ENCODE data around the gene MACROD2.
"Not testable (repeated sequence)": the region's sequence is repeated elsewhere in the genome, so short reads cannot be mapped to it uniquely, and the experiment has no call there.

Gene MACROD2

GRCh38 chr20:15512916-15513315, 1517.6 kb downstream of the MACROD2 start:
- in situ Hi-C loops (cut with MboI; ENCODE audit: low sequenced_read_pairs), result no loop called here

GRCh38 chr20:15515691-15516090, 1520.4 kb downstream of the MACROD2 start:
- in situ Hi-C loops (cut with MboI; ENCODE audit: low sequenced_read_pairs), result no loop called here

GRCh38 chr20:15520930-15521524, 1525.7 kb downstream of the MACROD2 start:
- in situ Hi-C loops (cut with MboI; ENCODE audit: low sequenced_read_pairs), result no loop called here

- in situ Hi-C loops (cut with MboI; ENCODE audit: low sequenced_read_pairs), result no loop called here
Measured at GRCh38 chr20:15523400-15523799, 1528.1 kb downstream of the MACROD2 start.

- in situ Hi-C loops (cut with MboI; ENCODE audit: low sequenced_read_pairs), result no loop called here
Measured at GRCh38 chr20:15528391-15529111, 1533.2 kb downstream of the MACROD2 start.

- in situ Hi-C loops (cut with MboI; ENCODE audit: low sequenced_read_pairs), result no loop called here
Measured at GRCh38 chr20:15535863-15536262, 1540.5 kb downstream of the MACROD2 start.

- in situ Hi-C loops (cut with MboI; ENCODE audit: low sequenced_read_pairs), result not testable (repeated sequence)
Measured at GRCh38 chr20:15537200-15537599, 1541.9 kb downstream of the MACROD2 start.

- in situ Hi-C loops (cut with MboI; ENCODE audit: low sequenced_read_pairs), result no loop called here
Measured at GRCh38 chr20:15542655-15543054, 1547.3 kb downstream of the MACROD2 start.

- in situ Hi-C loops (cut with MboI; ENCODE audit: low sequenced_read_pairs), result no loop called here
Measured at GRCh38 chr20:15544742-15545141, 1549.4 kb downstream of the MACROD2 start.

GRCh38 chr20:15546525-15547023, 1551.3 kb downstream of the MACROD2 start:
- in situ Hi-C loops (cut with MboI; ENCODE audit: low sequenced_read_pairs), result no loop called here

GRCh38 chr20:15547119-15547518, 1551.8 kb downstream of the MACROD2 start:
- in situ Hi-C loops (cut with MboI; ENCODE audit: low sequenced_read_pairs), result no loop called here

GRCh38 chr20:15550116-15550870, 1555.0 kb downstream of the MACROD2 start:
- in situ Hi-C loops (cut with MboI; ENCODE audit: low sequenced_read_pairs), result no loop called here

- in situ Hi-C loops (cut with MboI; ENCODE audit: low sequenced_read_pairs), result no loop called here
Measured at GRCh38 chr20:15555913-15556312, 1560.6 kb downstream of the MACROD2 start.

GRCh38 chr20:15556869-15557268, 1561.6 kb downstream of the MACROD2 start:
- in situ Hi-C loops (cut with MboI; ENCODE audit: low sequenced_read_pairs), result no loop called here

- in situ Hi-C loops (cut with MboI; ENCODE audit: low sequenced_read_pairs), result no loop called here
Measured at GRCh38 chr20:15561070-15561569, 1565.8 kb downstream of the MACROD2 start.

GRCh38 chr20:15561707-15562404, 1566.5 kb downstream of the MACROD2 start:
- in situ Hi-C loops (cut with MboI; ENCODE audit: low sequenced_read_pairs), result no loop called here

- in situ Hi-C loops (cut with MboI; ENCODE audit: low sequenced_read_pairs), result no loop called here
Measured at GRCh38 chr20:15563836-15564235, 1568.5 kb downstream of the MACROD2 start.

GRCh38 chr20:15564981-15565380, 1569.7 kb downstream of the MACROD2 start:
- in situ Hi-C loops (cut with MboI; ENCODE audit: low sequenced_read_pairs), result no loop called here

- in situ Hi-C loops (cut with MboI; ENCODE audit: low sequenced_read_pairs), result no loop called here
Measured at GRCh38 chr20:15565786-15566185, 1570.5 kb downstream of the MACROD2 start.

GRCh38 chr20:15567219-15567618, 1571.9 kb downstream of the MACROD2 start:
- in situ Hi-C loops (cut with MboI; ENCODE audit: low sequenced_read_pairs), result no loop called here

GRCh38 chr20:15570156-15570555, 1574.8 kb downstream of the MACROD2 start:
- in situ Hi-C loops (cut with MboI; ENCODE audit: low sequenced_read_pairs), result no loop called here

Data from HL-60/S4 (cell line).